ENCODE data around the gene SFTPA2.

- TF ChIP-seq POLR2A (IDR thresholded peaks at IDR 0.05): no peak
- TF ChIP-seq POLR2AphosphoS5 (IDR thresholded peaks at IDR 0.05): no peak
Measured at GRCh38 chr10:79588800-79589199, 28.6 kb upstream of the SFTPA2 start.

Data from gastroesophageal sphincter (tissue), 2 donors.